Endothelial cell (in vitro differentiated cells): ENCODE measurements around the gene GIMAP8. TPM values are rescaled to one million over a fixed set of nuclear protein-coding genes. Genes with fewer than 3 reads are reported as not detected.
"Not testable (repeated sequence)": the region's sequence is repeated elsewhere in the genome, so short reads cannot be mapped to it uniquely, and the experiment has no call there.

Experiments
- DNase-seq: peaks from one replicate; pipeline ENCODE4 v3.0.0; 2021; ENCODE audit warnings: low spot score
- H3K27ac Mint-ChIP-seq: one replicate; pipeline ENCODE4 v1.8.0; 2021; ENCODE audit warnings: mixed read lengths, inconsistent platforms; ENCODE audit not compliant: unreplicated experiment
- H3K27me3 Mint-ChIP-seq: one replicate; pipeline ENCODE4 v1.8.0; 2021; ENCODE audit warnings: mild to moderate bottlenecking, moderate library complexity, mixed read lengths, inconsistent platforms; ENCODE audit not compliant: unreplicated experiment
- H3K36me3 Mint-ChIP-seq: one replicate; pipeline ENCODE4 v1.8.0; 2021; ENCODE audit warnings: mild to moderate bottlenecking, low read depth, mixed read lengths, inconsistent platforms; ENCODE audit not compliant: unreplicated experiment
- H3K4me1 Mint-ChIP-seq: one replicate; pipeline ENCODE4 v1.8.0; 2021; ENCODE audit warnings: mild to moderate bottlenecking, mixed read lengths, inconsistent platforms; ENCODE audit not compliant: unreplicated experiment
- H3K4me3 Mint-ChIP-seq: one replicate; pipeline ENCODE4 v1.8.0; 2021; ENCODE audit warnings: mild to moderate bottlenecking, mixed read lengths, inconsistent platforms; ENCODE audit not compliant: unreplicated experiment
- H3K9me3 Mint-ChIP-seq: one replicate; pipeline ENCODE4 v1.8.0; 2021; ENCODE audit warnings: mixed read lengths, inconsistent platforms; ENCODE audit not compliant: unreplicated experiment
- CTCF ChIP-seq: fragments of 200-600 bp; sonication (generic); IDR thresholded peaks from one replicate; pipeline ENCODE4 v1.5.0; 2021; ENCODE audit warnings: antibody characterized with exemption; ENCODE audit not compliant: unreplicated experiment
- total RNA-seq: library from RNA; stranded (reverse); fragmentation: NEBNext Ultra II Directional; extraction: Animal tissue kit (Norgen Biotek cat#: 25700); gene quantifications from one replicate; pipeline ENCODE4 v1.2.1, GENCODE V29; 2021; ENCODE audit not compliant: unreplicated experiment

Gene GIMAP8
- total RNA-seq, 1 donor from 2014 or later = 143 TPM

- TF ChIP-seq CTCF = no peak
- Mint-ChIP-seq H3K4me1 (peaks cover 5% of the 10 kb centered on the region), H3K27ac (no peak overlapping the region), H3K4me3 (peak overlapping the region; percentile 53), H3K9me3 (peaks cover 4% of the 10 kb centered on the region), H3K27me3 (no peaks in the 10 kb centered on the region), H3K36me3 (peaks cover 4% of the 10 kb centered on the region)
- no peak for DNase-seq
Measured at GRCh38 chr7:150515248-150516147, 65.1 kb downstream of the GIMAP8 start.

- H3K9me3 Mint-ChIP-seq = no peaks in the 10 kb centered on the region
- no peak for TF ChIP-seq CTCF
- no peak overlapping the region for H3K27ac Mint-ChIP-seq
- H3K4me1 Mint-ChIP-seq = peaks cover 5% of the 10 kb centered on the region
- H3K27me3 Mint-ChIP-seq = no peaks in the 10 kb centered on the region
- H3K4me3 Mint-ChIP-seq = no peak overlapping the region
- DNase-seq = no peak
- H3K36me3 Mint-ChIP-seq = peaks cover 5% of the 10 kb centered on the region
Measured at GRCh38 chr7:150516956-150517745, 66.7 kb downstream of the GIMAP8 start.

- no peak overlapping the region for H3K27ac Mint-ChIP-seq
- H3K4me3 Mint-ChIP-seq = no peak overlapping the region
- peaks cover 5% of the 10 kb centered on the region for H3K4me1 Mint-ChIP-seq
- peaks cover 5% of the 10 kb centered on the region for H3K36me3 Mint-ChIP-seq
- H3K27me3 Mint-ChIP-seq = no peaks in the 10 kb centered on the region
- DNase-seq = no peak
- TF ChIP-seq CTCF = no peak
- H3K9me3 Mint-ChIP-seq = no peaks in the 10 kb centered on the region
Measured at GRCh38 chr7:150519310-150519709, 68.9 kb downstream of the GIMAP8 start.

GRCh38 chr7:150520145-150520544 is 69.7 kb downstream of the GIMAP8 start:
- no peaks in the 10 kb centered on the region for H3K4me1 Mint-ChIP-seq
- no peaks in the 10 kb centered on the region for H3K9me3 Mint-ChIP-seq
- no peak for TF ChIP-seq CTCF
- no peak overlapping the region for H3K4me3 Mint-ChIP-seq
- H3K27me3 Mint-ChIP-seq = no peaks in the 10 kb centered on the region
- DNase-seq = no peak
- peaks cover 5% of the 10 kb centered on the region for H3K36me3 Mint-ChIP-seq
- H3K27ac Mint-ChIP-seq = no peak overlapping the region

GRCh38 chr7:150522931-150523330 is 72.5 kb downstream of the GIMAP8 start:
- H3K27ac Mint-ChIP-seq, H3K9me3 Mint-ChIP-seq, DNase-seq, H3K4me3 Mint-ChIP-seq, H3K4me1 Mint-ChIP-seq, H3K36me3 Mint-ChIP-seq, H3K27me3 Mint-ChIP-seq: not testable (repeated sequence)
